KBM-7 (cell line): ENCODE data around the gene POTEM.
"Not testable (repeated sequence)": the region's sequence is repeated elsewhere in the genome, so short reads cannot be mapped to it uniquely, and the experiment has no call there.

Experiments used
- DNase-seq: peaks from one replicate; pipeline ENCODE4 v3.0.0-alpha.2; 2015
- in situ Hi-C: fragments of 300-500 bp; cut with MboI; formaldehyde crosslinking; loops from 2 replicates; pipeline ENCODE4 v1.14.3; 2020; ENCODE audit warnings: low sequenced_read_pairs, low pct_unique_long_range_greater_than_20kb, mixed read lengths

The POTEM gene

GRCh38 chr14:19026649-19027351, 59.6 kb downstream of the POTEM start:
- DNase-seq, in situ Hi-C loops: not testable (repeated sequence)

- DNase-seq, in situ Hi-C loops: not testable (repeated sequence)
Measured at GRCh38 chr14:19027895-19028294, 60.7 kb downstream of the POTEM start.

- in situ Hi-C loops, DNase-seq: not testable (repeated sequence)
Measured at GRCh38 chr14:19036811-19037382, 69.7 kb downstream of the POTEM start.

- DNase-seq, in situ Hi-C loops: not testable (repeated sequence)
Measured at GRCh38 chr14:19038060-19038664, 70.9 kb downstream of the POTEM start.

GRCh38 chr14:19038785-19039184, 71.6 kb downstream of the POTEM start:
- in situ Hi-C loops, result not testable (repeated sequence)

GRCh38 chr14:19043384-19043783, 76.2 kb downstream of the POTEM start:
- in situ Hi-C loops, DNase-seq: not testable (repeated sequence)

More at GRCh38 chr14:19038785-19039184, 71.6 kb downstream of the POTEM start:
- not testable (repeated sequence) for DNase-seq
